CD1c-positive myeloid dendritic cell (primary cell): Measurements from ENCODE around the gene UNC5CL.
A peak's percentile ranks its signal among the peaks of the same experiment; 100 is the strongest.

Experiments used
- DNase-seq: peaks from one replicate; pipeline ENCODE4 v3.0.0-alpha.2; 2016; ENCODE audit errors: extremely low spot score

UNC5CL gene

GRCh38 chr6:41039060-41039998, at the start of gene UNC5CL:
Gene UNC5CL (minus strand): TSS chr6:41039221. CDS start chr6:41035074, 4,147 bp downstream.
- DNase-seq: peak; percentile 14

GRCh38 chr6:41088451-41088850, 49.4 kb upstream of the UNC5CL start:
- DNase-seq: no peak

GRCh38 chr6:41085182-41085581, 46.2 kb upstream of the UNC5CL start:
- DNase-seq: no peak

GRCh38 chr6:41083072-41083471, 44.1 kb upstream of the UNC5CL start:
- DNase-seq: no peak

GRCh38 chr6:41080621-41081020, 41.6 kb upstream of the UNC5CL start:
- no peak for DNase-seq

GRCh38 chr6:41079080-41079479, 40.1 kb upstream of the UNC5CL start:
- no peak for DNase-seq

GRCh38 chr6:41078101-41078500, 39.1 kb upstream of the UNC5CL start:
- DNase-seq: no peak

- DNase-seq: no peak
Observed at GRCh38 chr6:41077536-41077935, 38.5 kb upstream of the UNC5CL start.

- DNase-seq: no peak
Observed at GRCh38 chr6:41075651-41076626, 36.9 kb upstream of the UNC5CL start.

GRCh38 chr6:41074692-41075436, 35.8 kb upstream of the UNC5CL start:
- no peak for DNase-seq

- DNase-seq: no peak
Observed at GRCh38 chr6:41073968-41074691, 35.1 kb upstream of the UNC5CL start.

GRCh38 chr6:41073203-41073967, 34.4 kb upstream of the UNC5CL start:
- peak; percentile 75 for DNase-seq

- DNase-seq: no peak
Observed at GRCh38 chr6:41072836-41073202, 33.8 kb upstream of the UNC5CL start, which contains the start of gene NFYA. Gene NFYA (plus strand): TSS chr6:41072974. CDS start chr6:41079090, 6,116 bp downstream.

- peak; percentile 100 for DNase-seq
Observed at GRCh38 chr6:41071923-41072835, 33.2 kb upstream of the UNC5CL start, which contains the start of gene OARD1. Gene OARD1 (minus strand): TSS chr6:41072356. CDS start chr6:41071634, 722 bp downstream.

GRCh38 chr6:41071501-41071922, 32.5 kb upstream of the UNC5CL start:
- no peak for DNase-seq

- DNase-seq: peak; percentile 83
Observed at GRCh38 chr6:41066867-41067304, 27.9 kb upstream of the UNC5CL start.

GRCh38 chr6:41065550-41066026, 26.6 kb upstream of the UNC5CL start:
- no peak for DNase-seq

GRCh38 chr6:41064841-41065240, 25.8 kb upstream of the UNC5CL start:
- no peak for DNase-seq

- no peak for DNase-seq
Observed at GRCh38 chr6:41063884-41064285, 24.9 kb upstream of the UNC5CL start.
